Measurements from ENCODE around the gene CTDSP2. TPM values are rescaled to one million over a fixed set of nuclear protein-coding genes. Genes with fewer than 3 reads are reported as not detected.

Gene CTDSP2
- polyA plus RNA-seq, 1 of the 3 experiments (the other 2 are of a cell fraction): 119 TPM

GRCh38 chr12:57891542-57892228, 45.2 kb upstream of the CTDSP2 start (continued):
- TF ChIP-seq REST (IDR thresholded peaks at IDR 0.05; ENCODE audit: low read depth, low read length): no peak
- TF ChIP-seq FOSL2 (IDR thresholded peaks at IDR 0.05; ENCODE audit: borderline replicate concordance, low read depth): no peak
- TF ChIP-seq FOXM1 (IDR thresholded peaks at IDR 0.05; ENCODE audit: low read depth): no peak
- TF ChIP-seq NFIC (IDR thresholded peaks at IDR 0.05; ENCODE audit: borderline replicate concordance): no peak
- no peak for TF ChIP-seq FOXJ3 (CRISPR knock-in tag; IDR thresholded peaks at IDR 0.05)
- no peak for TF ChIP-seq MXI1 (IDR thresholded peaks at IDR 0.05; ENCODE audit: low read depth, low read length)

- peaks cover 71 to 72% of the 10 kb centered on the region in 2 experiments for H3K4me1 ChIP-seq (ENCODE audit: control insufficient read depth in 1 of 2, insufficient read depth in 2 of 2, low read depth in 1 of 2, low read length in 1 of 2)
- H3K9me3 ChIP-seq: no peaks in the 10 kb centered on the region
- H3K9ac ChIP-seq: no peak overlapping the region
- ChIA-PET CTCF (interaction anchor here (0.9 kb wide), 1 partner anchor 15 kb away, joined by 3 read pairs; no protein-coding TSS in a partner anchor), POLR2A (interaction anchor here (1.3 kb wide), 1 partner anchor 48 kb away, joined by 4 read pairs; no protein-coding TSS in a partner anchor)
- TF ChIP-seq MXI1 (IDR thresholded peaks at IDR 0.05; ENCODE audit: low read depth, low read length) (no peak), NFIC (IDR thresholded peaks at IDR 0.05; ENCODE audit: borderline replicate concordance) (peak; percentile 22; the same call in 1 of the 2 replicates)
- no peak overlapping the region for H3K4me2 ChIP-seq
- H2AFZ ChIP-seq (ENCODE audit: low read depth): no peak overlapping the region
- 82% methylated on average over 14 of the region's 14 CpGs for WGBS (ENCODE audit: low lambda C conversion rate)
- H3F3A ChIP-seq (replicated peaks; ENCODE audit: insufficient read depth): peaks cover 43% of the 10 kb centered on the region
- H3K36me3 ChIP-seq (replicated peaks in 1 of 2; ENCODE audit: control insufficient read depth in 1 of 2, insufficient read depth in 2 of 2, low read length in 1 of 2): no peaks in the 10 kb centered on the region
- no peaks in the 10 kb centered on the region for H4K20me1 ChIP-seq (ENCODE audit: insufficient read depth)
- H3K4me3 ChIP-seq (ENCODE audit: low read depth in 2 of 2, low read length in 1 of 2): no peak overlapping the region
- no peaks in the 10 kb centered on the region for H3K9me2 ChIP-seq
- peaks cover 8% of the 10 kb centered on the region; the same call in 1 of the 2 replicates for H3K79me2 ChIP-seq (ENCODE audit: insufficient read depth)
- peak overlapping the region in 1 of 2 experiments; percentile 24; a peak in 1 of 4 replicates for H3K27ac ChIP-seq (ENCODE audit: low read depth in 2 of 2, low read length in 1 of 2)
- H3K27me3 ChIP-seq (ENCODE audit: insufficient read depth): no peaks in the 10 kb centered on the region
- DNase-seq: no peak
These were observed 43.9 kb upstream of the CTDSP2 start for GRCh38 chr12:57890191-57891115.
